RWPE2 (cell line): ENCODE results near the gene PHYHIPL.

Experiments used
- ATAC-seq: fragments of 200-7000 bp; cut with Tn5 transposase; 3 replicates; pipeline ENCODE4 v1.9.1; 2021; ENCODE audit warnings: low read depth
- DNase-seq: peaks from one replicate; pipeline ENCODE4 v3.0.0-alpha.2; 2020; ENCODE audit warnings: low spot score
- H3K27ac ChIP-seq: fragments of 450-650 bp; 2 replicates; pipeline ENCODE4 v1.5.1; 2017; ENCODE audit warnings: mild to moderate bottlenecking; ENCODE audit not compliant: poor library complexity, severe bottlenecking
- H3K27me3 ChIP-seq: fragments of 250-450 bp; sonication (Bioruptor Pico); 2 replicates; pipeline ENCODE4 v1.5.1; 2021; ENCODE audit warnings: mild to moderate bottlenecking, moderate library complexity; ENCODE audit not compliant: insufficient read depth, poor library complexity, severe bottlenecking
- H3K36me3 ChIP-seq: fragments of 250-450 bp; sonication (Bioruptor Pico); 2 replicates; pipeline ENCODE4 v1.5.1; 2020; ENCODE audit warnings: low read depth, mild to moderate bottlenecking, moderate library complexity
- H3K4me1 ChIP-seq: fragments of 250-450 bp; sonication (Bioruptor Pico); 2 replicates; pipeline ENCODE4 v1.5.1; 2021; ENCODE audit warnings: mild to moderate bottlenecking, moderate library complexity; ENCODE audit not compliant: insufficient read depth, poor library complexity, severe bottlenecking
- H3K4me3 ChIP-seq: fragments of 250-450 bp; sonication (Bioruptor Pico); 2 replicates; pipeline ENCODE4 v1.5.1; 2021; ENCODE audit warnings: mild to moderate bottlenecking, moderate library complexity; ENCODE audit not compliant: severe bottlenecking
- H3K9me3 ChIP-seq: fragments of 250-450 bp; sonication (Bioruptor Pico); 2 replicates; pipeline ENCODE4 v1.5.1; 2021; ENCODE audit warnings: mild to moderate bottlenecking, moderate library complexity; ENCODE audit not compliant: severe bottlenecking
- TF ChIP-seq, protein P1 (sequence below): fragments of 450-650 bp; IDR thresholded peaks from one replicate; pipeline ENCODE4 v1.5.1; 2017; ENCODE audit warnings: mild to moderate bottlenecking, moderate library complexity; ENCODE audit not compliant: poor library complexity, severe bottlenecking

The PHYHIPL gene

GRCh38 chr10:59276133-59276532 is 99.7 kb downstream of the PHYHIPL start:
- Histone ChIP-seq H3K27ac (no peak overlapping the region), H3K27me3 (peaks cover 3% of the 10 kb centered on the region), H3K4me3 (no peak overlapping the region), H3K4me1 (no peaks in the 10 kb centered on the region), H3K9me3 (no peaks in the 10 kb centered on the region), H3K36me3 (no peaks in the 10 kb centered on the region)
- TF ChIP-seq, protein P1, sequence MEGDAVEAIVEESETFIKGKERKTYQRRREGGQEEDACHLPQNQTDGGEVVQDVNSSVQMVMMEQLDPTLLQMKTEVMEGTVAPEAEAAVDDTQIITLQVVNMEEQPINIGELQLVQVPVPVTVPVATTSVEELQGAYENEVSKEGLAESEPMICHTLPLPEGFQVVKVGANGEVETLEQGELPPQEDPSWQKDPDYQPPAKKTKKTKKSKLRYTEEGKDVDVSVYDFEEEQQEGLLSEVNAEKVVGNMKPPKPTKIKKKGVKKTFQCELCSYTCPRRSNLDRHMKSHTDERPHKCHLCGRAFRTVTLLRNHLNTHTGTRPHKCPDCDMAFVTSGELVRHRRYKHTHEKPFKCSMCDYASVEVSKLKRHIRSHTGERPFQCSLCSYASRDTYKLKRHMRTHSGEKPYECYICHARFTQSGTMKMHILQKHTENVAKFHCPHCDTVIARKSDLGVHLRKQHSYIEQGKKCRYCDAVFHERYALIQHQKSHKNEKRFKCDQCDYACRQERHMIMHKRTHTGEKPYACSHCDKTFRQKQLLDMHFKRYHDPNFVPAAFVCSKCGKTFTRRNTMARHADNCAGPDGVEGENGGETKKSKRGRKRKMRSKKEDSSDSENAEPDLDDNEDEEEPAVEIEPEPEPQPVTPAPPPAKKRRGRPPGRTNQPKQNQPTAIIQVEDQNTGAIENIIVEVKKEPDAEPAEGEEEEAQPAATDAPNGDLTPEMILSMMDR: no peak
- no peak for DNase-seq
- ATAC-seq: no peak

GRCh38 chr10:59276919-59277318 is 100.5 kb downstream of the PHYHIPL start:
- Histone ChIP-seq H3K27me3 (peaks cover 8% of the 10 kb centered on the region), H3K4me1 (no peaks in the 10 kb centered on the region), H3K4me3 (no peak overlapping the region), H3K27ac (no peak overlapping the region), H3K36me3 (no peaks in the 10 kb centered on the region), H3K9me3 (no peaks in the 10 kb centered on the region)
- TF ChIP-seq, protein P1: no peak
- DNase-seq (no peak), ATAC-seq (no peak)

- no peaks in the 10 kb centered on the region for H3K4me1 ChIP-seq
- no peaks in the 10 kb centered on the region for H3K9me3 ChIP-seq
- TF ChIP-seq, protein P1: no peak
- no peak for ATAC-seq
- no peak overlapping the region for H3K4me3 ChIP-seq
- H3K27me3 ChIP-seq: peaks cover 4% of the 10 kb centered on the region
- H3K27ac ChIP-seq: no peak overlapping the region
- DNase-seq: no peak
- H3K36me3 ChIP-seq: no peaks in the 10 kb centered on the region
Observed at GRCh38 chr10:59279476-59279875, 103.0 kb downstream of the PHYHIPL start.

DNA sequence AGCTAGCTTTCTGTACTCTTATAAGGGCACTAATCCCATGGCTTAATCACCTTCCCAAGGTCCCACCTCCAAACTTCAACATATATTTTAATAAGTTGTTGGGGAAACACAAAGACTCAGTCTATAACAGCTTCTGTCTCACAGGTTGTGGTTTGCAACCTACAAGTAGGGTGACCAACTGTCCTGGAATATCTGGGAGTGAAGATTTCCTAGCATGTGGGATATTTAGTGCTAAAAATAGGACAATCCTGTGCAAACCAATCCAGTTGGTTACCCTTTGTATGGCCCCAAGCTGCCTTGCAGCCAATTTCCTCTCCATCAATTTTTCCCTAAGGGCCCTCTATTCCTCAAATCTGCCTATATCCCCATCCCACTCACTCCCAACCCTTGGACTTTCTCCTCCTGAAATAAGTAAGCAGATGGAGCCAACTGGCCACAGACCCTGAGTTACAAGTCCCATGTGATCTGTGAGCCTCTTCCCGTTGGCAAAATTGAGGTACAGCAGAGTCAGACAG is 103.6 kb downstream of the PHYHIPL start:
- Histone ChIP-seq H3K4me3 (no peak overlapping the region), H3K27ac (no peak overlapping the region), H3K36me3 (no peaks in the 10 kb centered on the region), H3K27me3 (peaks cover 4% of the 10 kb centered on the region), H3K4me1 (no peaks in the 10 kb centered on the region), H3K9me3 (no peaks in the 10 kb centered on the region)
- TF ChIP-seq, protein P1: no peak
- ATAC-seq (no peak), DNase-seq (no peak)

GRCh38 chr10:59281861-59282260 is 105.4 kb downstream of the PHYHIPL start:
- DNase-seq (no peak), ATAC-seq (no peak)
- Histone ChIP-seq H3K4me3 (no peak overlapping the region), H3K27me3 (peaks cover 4% of the 10 kb centered on the region), H3K27ac (no peak overlapping the region), H3K36me3 (no peaks in the 10 kb centered on the region), H3K4me1 (no peaks in the 10 kb centered on the region), H3K9me3 (no peaks in the 10 kb centered on the region)
- TF ChIP-seq, protein P1: no peak
